Calu3 (cell line): ENCODE data around the gene CFAP299. TPM values are rescaled to one million over a fixed set of nuclear protein-coding genes. Genes with fewer than 3 reads are reported as not detected.

Experiments
- BruUV-seq: library from RNA; stranded (reverse); fragments of 400-500 nt; replicated peaks from 2 replicates; lab custom pipeline; 2021; lab: Mats Ljungman, UMichigan
- CTCF ChIA-PET: fragments of 300-600 bp; sonication (Branson Sonifier 250); formaldehyde crosslinking; loops from one replicate; lab custom pipeline; 2022; ENCODE audit warnings: antibody characterized with exemption; lab: Charles Lee
- DNase-seq: peaks from one replicate; pipeline ENCODE4 v3.0.0; 2022
- H3K27ac Mint-ChIP-seq: one replicate; pipeline ENCODE4 v1.8.0; 2022; ENCODE audit warnings: mixed read lengths; ENCODE audit not compliant: unreplicated experiment
- H3K27me3 Mint-ChIP-seq: one replicate; pipeline ENCODE4 v1.8.0; 2022; ENCODE audit warnings: mixed read lengths; ENCODE audit not compliant: unreplicated experiment
- H3K36me3 Mint-ChIP-seq: one replicate; pipeline ENCODE4 v1.8.0; 2022; ENCODE audit warnings: mild to moderate bottlenecking, moderate library complexity, mixed read lengths; ENCODE audit not compliant: insufficient read depth, unreplicated experiment
- H3K4me1 Mint-ChIP-seq: one replicate; pipeline ENCODE4 v1.8.0; 2022; ENCODE audit warnings: mild to moderate bottlenecking, low read depth, mixed read lengths; ENCODE audit not compliant: unreplicated experiment
- H3K4me3 Mint-ChIP-seq: one replicate; pipeline ENCODE4 v1.8.0; 2022; ENCODE audit warnings: mild to moderate bottlenecking, low read depth, moderate library complexity, mixed read lengths; ENCODE audit not compliant: unreplicated experiment
- H3K9me3 Mint-ChIP-seq: one replicate; pipeline ENCODE4 v1.8.0; 2022; ENCODE audit warnings: low read depth, mixed read lengths; ENCODE audit not compliant: unreplicated experiment
- intact Hi-C: fragments of 100-400 bp; cut with micrococcal nuclease; formaldehyde crosslinking; loops from one replicate; pipeline ENCODE4 v1.10.0; 2022; ENCODE audit not compliant: unreplicated experiment
- total RNA-seq: library from RNA; stranded (reverse); gene quantifications from 2 replicates; pipeline ENCODE4 v1.2.3, GENCODE V29; 2022
- TF ChIP-seq, protein P1 (sequence below): fragments of 200-600 bp; IDR thresholded peaks from one replicate; pipeline ENCODE4 v1.8.0; 2022; ENCODE audit warnings: antibody characterized with exemption; ENCODE audit not compliant: unreplicated experiment

Gene CFAP299
- total RNA-seq, 1 experiment from 2014 or later, result not detected

- H3K4me3 Mint-ChIP-seq, result no peak overlapping the region
- H3K27me3 Mint-ChIP-seq, result no peaks in the 10 kb centered on the region
- peaks cover 11% of the 10 kb centered on the region for H3K4me1 Mint-ChIP-seq
- no peaks in the 10 kb centered on the region for H3K9me3 Mint-ChIP-seq
- DNase-seq, result no peak
- intact Hi-C loops, result loop anchor here (5.0 kb wide), 1 partner anchor 427 kb away; no protein-coding TSS in a partner anchor
- CTCF ChIA-PET, result no interaction called here
- H3K27ac Mint-ChIP-seq, result no peak overlapping the region
- BruUV-seq, result no TSS peak
- TF ChIP-seq, protein P1, sequence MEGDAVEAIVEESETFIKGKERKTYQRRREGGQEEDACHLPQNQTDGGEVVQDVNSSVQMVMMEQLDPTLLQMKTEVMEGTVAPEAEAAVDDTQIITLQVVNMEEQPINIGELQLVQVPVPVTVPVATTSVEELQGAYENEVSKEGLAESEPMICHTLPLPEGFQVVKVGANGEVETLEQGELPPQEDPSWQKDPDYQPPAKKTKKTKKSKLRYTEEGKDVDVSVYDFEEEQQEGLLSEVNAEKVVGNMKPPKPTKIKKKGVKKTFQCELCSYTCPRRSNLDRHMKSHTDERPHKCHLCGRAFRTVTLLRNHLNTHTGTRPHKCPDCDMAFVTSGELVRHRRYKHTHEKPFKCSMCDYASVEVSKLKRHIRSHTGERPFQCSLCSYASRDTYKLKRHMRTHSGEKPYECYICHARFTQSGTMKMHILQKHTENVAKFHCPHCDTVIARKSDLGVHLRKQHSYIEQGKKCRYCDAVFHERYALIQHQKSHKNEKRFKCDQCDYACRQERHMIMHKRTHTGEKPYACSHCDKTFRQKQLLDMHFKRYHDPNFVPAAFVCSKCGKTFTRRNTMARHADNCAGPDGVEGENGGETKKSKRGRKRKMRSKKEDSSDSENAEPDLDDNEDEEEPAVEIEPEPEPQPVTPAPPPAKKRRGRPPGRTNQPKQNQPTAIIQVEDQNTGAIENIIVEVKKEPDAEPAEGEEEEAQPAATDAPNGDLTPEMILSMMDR, result no peak
- no peaks in the 10 kb centered on the region for H3K36me3 Mint-ChIP-seq
Observed at GRCh38 chr4:80615099-80615498, 279.6 kb downstream of the CFAP299 start.

DNA sequence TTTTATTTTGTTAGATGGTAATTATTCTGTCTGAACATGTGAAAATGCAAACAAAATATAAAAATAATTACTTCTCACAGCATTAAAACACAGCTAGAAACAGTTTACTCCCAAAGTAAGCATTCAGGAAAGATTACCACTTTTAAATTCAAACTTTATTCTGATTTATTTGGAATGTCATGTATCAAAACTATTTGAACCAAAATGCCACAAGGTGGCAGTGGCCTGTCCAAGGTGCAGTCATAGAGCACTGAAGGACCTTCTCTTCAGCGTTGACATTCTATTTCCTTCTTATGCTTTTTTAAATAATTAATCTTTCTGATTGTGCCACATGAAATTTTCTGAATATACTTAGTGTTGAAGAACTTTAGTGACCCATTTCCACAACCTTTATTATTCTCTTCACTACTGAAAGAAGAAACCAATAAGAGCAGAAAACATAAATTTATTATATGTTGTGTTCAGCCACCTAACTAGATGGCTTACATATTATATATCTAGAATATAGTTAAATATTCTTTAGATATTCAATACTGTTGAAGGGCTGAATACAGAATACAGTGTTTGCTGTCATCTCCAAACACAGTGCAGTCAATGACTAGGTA is 283.6 kb downstream of the CFAP299 start:
- CTCF ChIA-PET, result no interaction called here
- TF ChIP-seq, protein P1, result peak; percentile 12
- no peak overlapping the region for H3K27ac Mint-ChIP-seq
- intact Hi-C loops, result loop anchor here (2.0 to 5.0 kb wide), 3 partner anchors 252 to 423 kb away; no protein-coding TSS in a partner anchor
- H3K36me3 Mint-ChIP-seq, result no peaks in the 10 kb centered on the region
- no peaks in the 10 kb centered on the region for H3K9me3 Mint-ChIP-seq
- peak; percentile 5 for DNase-seq
- no peaks in the 10 kb centered on the region for H3K4me1 Mint-ChIP-seq
- BruUV-seq, result no TSS peak
- H3K4me3 Mint-ChIP-seq, result no peak overlapping the region
- no peaks in the 10 kb centered on the region for H3K27me3 Mint-ChIP-seq

DNA sequence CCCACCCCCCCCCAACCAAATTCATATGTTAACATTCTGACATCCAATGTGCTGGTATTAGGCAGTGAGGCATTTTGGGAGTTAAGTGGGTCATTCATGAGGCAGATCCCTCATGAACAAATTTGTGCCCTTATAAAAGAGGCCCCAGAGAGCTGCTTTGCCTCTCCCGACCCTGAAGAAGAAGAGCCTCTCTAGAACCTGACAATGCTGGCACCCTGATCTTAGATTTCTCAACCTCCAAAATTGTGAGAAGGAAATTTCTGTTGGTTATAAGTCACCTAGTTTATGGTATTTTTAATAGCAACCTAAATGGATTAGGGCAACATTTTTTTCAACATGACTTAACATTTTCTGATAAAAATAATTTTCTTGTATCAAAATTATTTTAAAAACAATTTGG is 296.3 kb downstream of the CFAP299 start:
- Mint-ChIP-seq H3K4me3 (no peak overlapping the region), H3K27ac (no peak overlapping the region), H3K36me3 (no peaks in the 10 kb centered on the region), H3K9me3 (peaks cover 3% of the 10 kb centered on the region), H3K4me1 (no peaks in the 10 kb centered on the region), H3K27me3 (no peaks in the 10 kb centered on the region)
- DNase-seq, result no peak
- CTCF ChIA-PET, result interaction anchor here (0.8 kb wide), 1 partner anchor 11 kb away, joined by 5 read pairs; no protein-coding TSS in a partner anchor
- TF ChIP-seq, protein P1, result no peak
- intact Hi-C loops, result no loop called here
- no TSS peak for BruUV-seq

DNA sequence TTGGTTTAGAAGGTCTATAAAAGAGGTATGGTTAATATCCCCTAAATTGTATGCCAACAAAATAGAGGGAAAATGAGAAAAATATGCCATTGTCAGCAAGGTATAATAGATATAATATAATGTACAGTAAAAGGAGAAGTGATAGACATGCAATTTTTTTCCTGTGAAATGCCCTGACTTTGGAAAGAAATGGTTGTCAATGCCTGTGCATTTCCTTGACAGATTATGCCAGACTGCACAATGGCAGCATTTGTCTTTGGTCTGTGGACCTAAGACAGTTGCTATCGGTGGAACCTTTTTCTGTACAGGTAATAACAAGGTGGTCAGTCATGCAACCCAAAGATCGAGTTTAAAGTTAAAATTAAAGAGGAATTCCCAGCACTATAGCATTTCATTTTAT is 301.7 kb downstream of the CFAP299 start:
- Mint-ChIP-seq H3K4me1 (no peaks in the 10 kb centered on the region), H3K27ac (no peak overlapping the region), H3K27me3 (no peaks in the 10 kb centered on the region), H3K36me3 (no peaks in the 10 kb centered on the region), H3K4me3 (no peak overlapping the region), H3K9me3 (no peaks in the 10 kb centered on the region)
- CTCF ChIA-PET, result no interaction called here
- BruUV-seq, result no TSS peak
- intact Hi-C loops, result no loop called here
- TF ChIP-seq, protein P1, result no peak
- DNase-seq, result no peak
